DND-41 (cell line): ENCODE measurements around the gene FCN1.

ENCODE experiments used
- ATAC-seq: fragments of 200-7000 bp; cut with Tn5 transposase; 3 replicates; pipeline ENCODE4 v1.9.1; 2021; ENCODE audit warnings: low read depth; ENCODE audit not compliant: insufficient read depth
- DNase-seq: peaks from one replicate; pipeline ENCODE4 v3.0.0-alpha.2; 2020
- H2AFZ ChIP-seq: 2 replicates; pipeline ENCODE4 v1.6.0; 2012; ENCODE audit warnings: low read depth, low read length
- H3K27ac ChIP-seq: 2 replicates; pipeline ENCODE4 v1.5.1; 2012; ENCODE audit warnings: low read length, inconsistent platforms
- H3K27me3 ChIP-seq: fragments of 200-600 bp; sonication (generic); 2 replicates; pipeline ENCODE4 v1.6.0; 2012; ENCODE audit warnings: low read length, mild to moderate bottlenecking, inconsistent platforms; ENCODE audit not compliant: insufficient read depth, poor library complexity
- H3K36me3 ChIP-seq: 2 replicates; pipeline ENCODE4 v1.5.1; 2012; ENCODE audit warnings: low read length, inconsistent platforms; ENCODE audit not compliant: insufficient read depth
- H3K4me1 ChIP-seq: 2 replicates; pipeline ENCODE4 v1.5.1; 2012; ENCODE audit warnings: mild to moderate bottlenecking, low read length; ENCODE audit not compliant: insufficient read depth
- H3K4me2 ChIP-seq: 2 replicates; pipeline ENCODE4 v1.6.0; 2012; ENCODE audit warnings: mild to moderate bottlenecking, moderate library complexity, low read length, inconsistent platforms; ENCODE audit not compliant: insufficient read depth
- H3K4me3 ChIP-seq, 2 experiments: fragments of 200-600 bp in 1 of 2; shearing (Covaris generic) in 1 of 2; 2 replicates each; pipeline ENCODE4 v1.5.1; 2012 to 2016; ENCODE audit warnings: inconsistent platforms in 2 of 2, low read length in 2 of 2, mild to moderate bottlenecking in 2 of 2, low read depth in 1 of 2, moderate library complexity in 1 of 2
- H3K79me2 ChIP-seq: 2 replicates; pipeline ENCODE4 v1.6.0; 2012; ENCODE audit warnings: low read length, inconsistent platforms; ENCODE audit not compliant: insufficient read depth
- H3K9ac ChIP-seq: 2 replicates; pipeline ENCODE4 v1.6.0; 2012; ENCODE audit warnings: low read depth, mild to moderate bottlenecking, inconsistent platforms, low read length, moderate library complexity
- H3K9me3 ChIP-seq: 2 replicates; pipeline ENCODE4 v1.5.1; 2012; ENCODE audit warnings: low read length, moderate library complexity, mild to moderate bottlenecking, inconsistent platforms; ENCODE audit not compliant: insufficient read depth, severe bottlenecking
- H4K20me1 ChIP-seq: 2 replicates; pipeline ENCODE4 v1.6.0; 2012; ENCODE audit warnings: low read length; ENCODE audit not compliant: insufficient read depth
- CTCF ChIP-seq: IDR thresholded peaks from 2 replicates; pipeline ENCODE4 v1.5.1; 2012; ENCODE audit warnings: borderline replicate concordance, low read length, moderate library complexity, mild to moderate bottlenecking; ENCODE audit not compliant: poor library complexity, severe bottlenecking; ENCODE audit errors: extremely low read depth
- EZH2 ChIP-seq: IDR thresholded peaks from 3 replicates; pipeline ENCODE4 v1.6.1; 2012; ENCODE audit warnings: borderline replicate concordance, low read depth, mild to moderate bottlenecking, moderate library complexity, low read length, inconsistent platforms; ENCODE audit not compliant: severe bottlenecking

Gene FCN1

GRCh38 chr9:134933076-134933659 lies 15.5 kb upstream of the FCN1 start:
- no peak for TF ChIP-seq EZH2
- no peak for TF ChIP-seq CTCF
- Histone ChIP-seq H3K27me3 (no peaks in the 10 kb centered on the region), H3K4me3 (no peak overlapping the region), H4K20me1 (no peaks in the 10 kb centered on the region), H3K27ac (no peak overlapping the region), H3K9me3 (no peaks in the 10 kb centered on the region), H3K9ac (no peak overlapping the region), H2AFZ (no peak overlapping the region), H3K79me2 (no peaks in the 10 kb centered on the region), H3K4me2 (no peak overlapping the region), H3K4me1 (no peaks in the 10 kb centered on the region), H3K36me3 (no peaks in the 10 kb centered on the region)
- DNase-seq (no peak), ATAC-seq (no peak)

- H3K36me3 ChIP-seq = no peaks in the 10 kb centered on the region
- no peak overlapping the region for H3K4me2 ChIP-seq
- H3K9ac ChIP-seq = no peak overlapping the region
- no peak overlapping the region for H3K27ac ChIP-seq
- no peak for TF ChIP-seq CTCF
- no peak for TF ChIP-seq EZH2
- H4K20me1 ChIP-seq = no peaks in the 10 kb centered on the region
- no peaks in the 10 kb centered on the region for H3K79me2 ChIP-seq
- ATAC-seq (no peak), DNase-seq (no peak)
- no peaks in the 10 kb centered on the region for H3K27me3 ChIP-seq
- H3K4me3 ChIP-seq = no peak overlapping the region
- no peak overlapping the region for H2AFZ ChIP-seq
- no peaks in the 10 kb centered on the region for H3K4me1 ChIP-seq
- H3K9me3 ChIP-seq = no peaks in the 10 kb centered on the region
Measured at GRCh38 chr9:134932606-134933005, 14.9 kb upstream of the FCN1 start.

GRCh38 chr9:134932171-134932570 lies 14.5 kb upstream of the FCN1 start:
- no peak overlapping the region for H2AFZ ChIP-seq
- ATAC-seq (no peak), DNase-seq (no peak)
- no peaks in the 10 kb centered on the region for H3K4me1 ChIP-seq
- H3K27ac ChIP-seq = no peak overlapping the region
- H3K9ac ChIP-seq = no peak overlapping the region
- H3K36me3 ChIP-seq = no peaks in the 10 kb centered on the region
- H3K27me3 ChIP-seq = no peaks in the 10 kb centered on the region
- no peaks in the 10 kb centered on the region for H3K79me2 ChIP-seq
- H4K20me1 ChIP-seq = no peaks in the 10 kb centered on the region
- no peak overlapping the region for H3K4me2 ChIP-seq
- TF ChIP-seq EZH2 (no peak), CTCF (no peak)
- H3K4me3 ChIP-seq = no peak overlapping the region
- H3K9me3 ChIP-seq = no peaks in the 10 kb centered on the region

- Histone ChIP-seq H3K27me3 (no peaks in the 10 kb centered on the region), H3K4me2 (no peak overlapping the region), H3K36me3 (no peaks in the 10 kb centered on the region), H3K4me1 (no peaks in the 10 kb centered on the region), H3K27ac (no peak overlapping the region), H4K20me1 (no peaks in the 10 kb centered on the region), H3K4me3 (no peak overlapping the region), H3K9me3 (no peaks in the 10 kb centered on the region), H3K79me2 (no peaks in the 10 kb centered on the region), H2AFZ (no peak overlapping the region), H3K9ac (no peak overlapping the region)
- no peak for DNase-seq
- ATAC-seq = no peak
- TF ChIP-seq EZH2 (no peak), CTCF (no peak)
Measured at GRCh38 chr9:134930398-134930797, 12.7 kb upstream of the FCN1 start.
